PC-9 (cell line): ENCODE measurements around the gene ACTN2.

Source experiments
- CTCF ChIP-seq: fragments of 200-600 bp; sonication (generic); conservative IDR thresholded peaks from 2 replicates; pipeline ENCODE4 v1.6.1; 2017; ENCODE audit warnings: mixed run types, antibody characterized with exemption, mild to moderate bottlenecking, moderate library complexity
- EZH2 ChIP-seq: fragments of 200-600 bp; sonication (generic); IDR thresholded peaks from 2 replicates; pipeline ENCODE4 v1.8.0; 2017; ENCODE audit warnings: antibody characterized with exemption, low read depth

GRCh38 chr1:236806634-236807033 is 120.3 kb downstream of the ACTN2 start:
- TF ChIP-seq CTCF (no peak), EZH2 (no peak)
